A673 (cell line): ENCODE measurements around the gene EEFSEC. TPM values are rescaled to one million over a fixed set of nuclear protein-coding genes. Genes with fewer than 3 reads are reported as not detected.
A peak's percentile ranks its signal among the peaks of the same experiment; 100 is the strongest.

Experiments
- BruUV-seq: library from RNA; stranded (reverse); fragments of 400-500 nt; replicated peaks from 2 replicates; lab custom pipeline; 2021; lab: Mats Ljungman, UMichigan
- CTCF ChIA-PET: fragments of 300-600 bp; sonication (Branson Sonifier 250); formaldehyde crosslinking; loops from one replicate; lab custom pipeline; 2022; ENCODE audit warnings: antibody characterized with exemption; lab: Charles Lee
- POLR2A ChIA-PET: fragments of 300-600 bp; sonication (Branson Sonifier 250); formaldehyde crosslinking; loops from one replicate; lab custom pipeline; 2022; ENCODE audit warnings: antibody characterized with exemption; ENCODE audit not compliant: low non-redundant PET; lab: Charles Lee
- DNase-seq: peaks from one replicate; pipeline ENCODE4 v3.0.0-alpha.2; 2015; ENCODE audit warnings: low spot score
- H3K27ac ChIP-seq: fragments of 200-600 bp; sonication (generic); 2 replicates; pipeline ENCODE4 v1.5.1; 2016; ENCODE audit warnings: mixed run types, low read depth, mild to moderate bottlenecking, mixed read lengths, antibody characterized with exemption, low read length; ENCODE audit not compliant: poor library complexity, severe bottlenecking
- H3K27me3 ChIP-seq: fragments of 200-600 bp; sonication (generic); replicated peaks from 2 replicates; pipeline ENCODE4 v1.6.1; 2017; ENCODE audit warnings: mixed run types, low read depth, mild to moderate bottlenecking, mixed read lengths, antibody characterized with exemption, low read length; ENCODE audit not compliant: insufficient read depth, poor library complexity
- H3K36me3 ChIP-seq: fragments of 200-600 bp; sonication (generic); 2 replicates; pipeline ENCODE4 v1.6.1; 2016; ENCODE audit warnings: mixed run types, mild to moderate bottlenecking, mixed read lengths, antibody characterized with exemption, low read length; ENCODE audit not compliant: insufficient read depth, poor library complexity, severe bottlenecking
- H3K4me1 ChIP-seq: fragments of 200-600 bp; sonication (generic); 2 replicates; pipeline ENCODE4 v1.6.1; 2017; ENCODE audit warnings: mixed run types, mild to moderate bottlenecking, mixed read lengths, antibody characterized with exemption, low read length; ENCODE audit not compliant: insufficient read depth, poor library complexity, severe bottlenecking
- H3K4me3 ChIP-seq: fragments of 200-600 bp; sonication (generic); 2 replicates; pipeline ENCODE4 v1.5.1; 2016; ENCODE audit warnings: low read depth, mixed run types, mild to moderate bottlenecking, mixed read lengths, low read length; ENCODE audit not compliant: poor library complexity, severe bottlenecking
- H3K9me3 ChIP-seq: fragments of 200-600 bp; sonication (generic); 2 replicates; pipeline ENCODE4 v1.6.1; 2016; ENCODE audit warnings: mixed run types, low read depth, mild to moderate bottlenecking, mixed read lengths, antibody characterized with exemption, low read length; ENCODE audit not compliant: poor library complexity, severe bottlenecking
- CTCF ChIP-seq: fragments of 300-800, 200-600 bp; sonication (generic); conservative IDR thresholded peaks from 2 replicates; pipeline ENCODE4 v1.5.1; 2017; ENCODE audit warnings: low read depth, mild to moderate bottlenecking, antibody characterized with exemption, low read length, moderate library complexity, mixed read lengths
- EZH2 ChIP-seq: fragments of 200-600 bp; sonication (generic); IDR thresholded peaks from 2 replicates; pipeline ENCODE4 v1.6.1; 2017; ENCODE audit warnings: borderline replicate concordance, low read depth, mild to moderate bottlenecking, mixed read lengths, antibody characterized with exemption, low read length; ENCODE audit not compliant: poor library complexity, severe bottlenecking
- intact Hi-C: fragments of 100-400 bp; cut with micrococcal nuclease; formaldehyde crosslinking; loops from one replicate; pipeline ENCODE4 v1.10.0; 2022; ENCODE audit not compliant: unreplicated experiment
- total RNA-seq: library from RNA; stranded (reverse); gene quantifications from 2 replicates; pipeline ENCODE4 v1.2.3, GENCODE V29; 2021

Gene EEFSEC
- total RNA-seq, 1 experiment from 2014 or later: 19.7 TPM

- no peak for TF ChIP-seq EZH2
- intact Hi-C loops: loop anchor here (2.0 to 5.0 kb wide), 3 partner anchors 67 to 159 kb away; partner anchors contain the start of gene GATA2
- Histone ChIP-seq H3K4me1 (peaks cover 2% of the 10 kb centered on the region), H3K36me3 (no peaks in the 10 kb centered on the region), H3K27ac (no peak overlapping the region), H3K9me3 (no peaks in the 10 kb centered on the region), H3K4me3 (no peak overlapping the region), H3K27me3 (no peaks in the 10 kb centered on the region)
- no peak for DNase-seq
- ChIA-PET CTCF (interaction anchor here (0.6 to 1.8 kb wide), 2 partner anchors 67 to 72 kb away, joined by 3 to 9 read pairs; partner anchors contain the start of gene GATA2), POLR2A (no interaction called here)
- BruUV-seq: no TSS peak
Observed at GRCh38 chr3:128425846-128426127, 272.5 kb downstream of the EEFSEC start.

- ChIA-PET CTCF (interaction anchor here (0.6 to 1.8 kb wide), 3 partner anchors 67 to 158 kb away, joined by 3 to 9 read pairs (median 3); partner anchors contain the start of gene GATA2), POLR2A (no interaction called here)
- BruUV-seq: no TSS peak
- no peak overlapping the region for H3K27ac ChIP-seq
- peak; percentile 58 for DNase-seq
- no peaks in the 10 kb centered on the region for H3K27me3 ChIP-seq
- H3K4me1 ChIP-seq: peaks cover 2% of the 10 kb centered on the region
- TF ChIP-seq CTCF: peak; percentile 71
- TF ChIP-seq EZH2: no peak
- intact Hi-C loops: loop anchor here (2.0 to 5.0 kb wide), 3 partner anchors 66 to 158 kb away; partner anchors contain the start of gene GATA2
- H3K9me3 ChIP-seq: no peaks in the 10 kb centered on the region
- H3K4me3 ChIP-seq: no peak overlapping the region
- no peaks in the 10 kb centered on the region for H3K36me3 ChIP-seq
Observed at GRCh38 chr3:128426128-128426921, 273.0 kb downstream of the EEFSEC start.

DNA sequence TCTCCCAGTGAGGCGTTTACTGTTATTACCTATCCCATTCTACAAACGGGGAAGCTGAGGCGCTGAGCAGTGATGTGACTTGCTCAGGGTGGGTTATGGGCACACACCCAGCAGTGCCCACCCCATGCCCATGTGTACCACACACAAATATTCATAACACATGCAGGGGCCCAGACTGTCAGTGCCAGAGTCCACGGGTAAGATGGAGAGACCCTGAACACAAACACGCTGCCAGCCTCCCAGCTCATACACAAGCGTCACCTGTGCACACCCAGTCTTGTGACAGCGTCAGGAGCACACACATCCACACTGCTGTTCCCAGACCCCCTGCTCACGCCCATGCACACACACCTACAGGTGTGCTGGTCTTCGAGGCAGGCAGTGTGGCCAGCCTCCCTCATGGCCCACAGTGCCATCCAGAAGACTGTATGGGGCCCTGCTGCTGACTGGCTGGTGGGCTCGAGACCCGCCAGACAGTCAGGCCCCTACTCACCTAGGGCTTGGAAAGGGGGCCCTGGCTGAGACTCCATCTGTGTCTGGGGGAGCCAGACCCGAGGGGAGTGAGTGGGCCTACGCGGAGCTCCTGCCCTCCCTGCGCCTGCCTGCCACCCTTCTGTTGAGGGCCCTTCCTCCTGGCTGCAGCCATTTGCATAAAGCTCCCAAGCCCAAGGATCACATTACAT lies 274.0 kb downstream of the EEFSEC start:
- intact Hi-C loops: loop anchor here (2.0 to 5.0 kb wide), 3 partner anchors 65 to 157 kb away; partner anchors contain the start of gene GATA2
- no peak for TF ChIP-seq CTCF
- TF ChIP-seq EZH2: no peak
- ChIA-PET POLR2A (no interaction called here), CTCF (interaction anchor here (1.4 to 1.8 kb wide), 2 partner anchors 70 to 157 kb away, joined by 3 to 9 read pairs; no protein-coding TSS in a partner anchor)
- DNase-seq: no peak
- BruUV-seq: no TSS peak
- no peaks in the 10 kb centered on the region for H3K36me3 ChIP-seq
- H3K4me3 ChIP-seq: no peak overlapping the region
- H3K27ac ChIP-seq: no peak overlapping the region
- peaks cover 2% of the 10 kb centered on the region for H3K4me1 ChIP-seq
- no peaks in the 10 kb centered on the region for H3K9me3 ChIP-seq
- H3K27me3 ChIP-seq: no peaks in the 10 kb centered on the region
